Endothelial cell of umbilical vein (primary cell): ENCODE results near the gene GDF3. TPM values are rescaled to one million over a fixed set of nuclear protein-coding genes. Genes with fewer than 3 reads are reported as not detected.

Experiments
- BruUV-seq: library from RNA; stranded (reverse); fragments of 400-500 nt; replicated peaks from 2 replicates; lab custom pipeline; 2021; lab: Mats Ljungman, UMichigan
- CTCF ChIA-PET: fragments of 300-600, 350-600 bp; sonication (Branson Sonifier 250); formaldehyde crosslinking; loops from one replicate; lab custom pipeline; 2021; ENCODE audit warnings: antibody characterized with exemption, inconsistent platforms; lab: Charles Lee
- POLR2A ChIA-PET: fragments of 300-600, 350-600 bp; sonication (Branson Sonifier 250); formaldehyde crosslinking; loops from one replicate; lab custom pipeline; 2021; ENCODE audit warnings: antibody characterized with exemption, inconsistent platforms; lab: Charles Lee
- DNase-seq: peaks from one replicate; pipeline ENCODE4 v3.0.0-alpha.2; 2011; ENCODE audit warnings: low read depth, low spot score
- FAIRE-seq: peaks from 2 replicates; lab custom pipeline; 2011; peaks lifted over from hg19 to GRCh38; lab: Jason Lieb, UNC
- H2AFZ ChIP-seq: 2 replicates; pipeline ENCODE4 v1.6.0; 2012; ENCODE audit warnings: low read depth, low read length, control low read depth, inconsistent platforms
- H3K27ac ChIP-seq: 2 replicates; pipeline ENCODE4 v1.5.1; 2011; ENCODE audit warnings: low read depth, mild to moderate bottlenecking, control low read depth, low read length, moderate library complexity; ENCODE audit not compliant: insufficient read depth
- H3K27me3 ChIP-seq, 2 experiments: 2 replicates each; pipeline versions ENCODE4 v1.6.0 to v1.6.1; 2011; ENCODE audit warnings: low read length in 2 of 2, mixed read lengths in 1 of 2; ENCODE audit not compliant: control insufficient read depth in 2 of 2, insufficient read depth in 2 of 2
- H3K36me3 ChIP-seq, 2 experiments: 2 replicates in 1 of 2; 3 replicates in 1 of 2; pipeline ENCODE4 v1.5.1; 2011; ENCODE audit warnings: low read length in 2 of 2, mild to moderate bottlenecking in 1 of 2, moderate library complexity in 1 of 2; ENCODE audit not compliant: control insufficient read depth in 2 of 2, insufficient read depth in 2 of 2; ENCODE audit errors: extremely low read depth in 1 of 2
- H3K4me1 ChIP-seq: 3 replicates; pipeline ENCODE4 v1.5.1; 2011; ENCODE audit warnings: mild to moderate bottlenecking, low read length; ENCODE audit not compliant: control insufficient read depth, insufficient read depth; ENCODE audit errors: extremely low read depth
- H3K4me2 ChIP-seq: 2 replicates; pipeline ENCODE4 v1.6.1; 2011; ENCODE audit warnings: low read length, control low read depth, mixed read lengths; ENCODE audit not compliant: insufficient read depth
- H3K4me3 ChIP-seq, 3 experiments: fragments of 200-600 bp in 1 of 3; sonication (generic), shearing (Covaris generic) in 1 of 3; replicated peaks in 1 of 3; 2 replicates each; pipeline ENCODE4 v1.5.1; 2011 to 2016; ENCODE audit warnings: control low read depth in 3 of 3, low read length in 3 of 3, mild to moderate bottlenecking in 2 of 3, inconsistent platforms in 1 of 3, low read depth in 1 of 3, moderate library complexity in 1 of 3; ENCODE audit not compliant: insufficient read depth in 1 of 3
- H3K79me2 ChIP-seq: 2 replicates; pipeline ENCODE4 v1.6.0; 2012; ENCODE audit warnings: low read length, inconsistent platforms; ENCODE audit not compliant: control insufficient read depth, insufficient read depth
- H3K9ac ChIP-seq: replicated peaks from 2 replicates; pipeline ENCODE3; 2011; ENCODE audit warnings: low read length, control low read depth; ENCODE audit not compliant: insufficient read depth; ENCODE audit errors: extremely low read depth
- H3K9me1 ChIP-seq: replicated peaks from 3 replicates; pipeline ENCODE4 v1.6.0; 2011; ENCODE audit warnings: mild to moderate bottlenecking, low read length; ENCODE audit not compliant: control insufficient read depth, insufficient read depth; ENCODE audit errors: extremely low read depth
- H3K9me3 ChIP-seq: replicated peaks from 2 replicates; pipeline ENCODE4 v1.5.1; 2012; ENCODE audit warnings: low read length, inconsistent platforms; ENCODE audit not compliant: control insufficient read depth, insufficient read depth
- H4K20me1 ChIP-seq: replicated peaks from 2 replicates; pipeline ENCODE3; 2011; ENCODE audit warnings: mild to moderate bottlenecking, low read length; ENCODE audit not compliant: control insufficient read depth, insufficient read depth; ENCODE audit errors: extremely low read depth
- FOS ChIP-seq: IDR thresholded peaks from 2 replicates; pipeline ENCODE4 v1.6.1; 2011; ENCODE audit warnings: mild to moderate bottlenecking, low read length, moderate library complexity, borderline replicate concordance; ENCODE audit not compliant: insufficient read depth
- POLR2AphosphoS5 ChIP-seq: IDR thresholded peaks from 2 replicates; pipeline ENCODE4 v1.6.1; 2012; ENCODE audit warnings: low read depth, mild to moderate bottlenecking, control low read depth, low read length, moderate library complexity; ENCODE audit not compliant: insufficient read depth
- dilution Hi-C: fragments of 300-500 bp; cut with MboI; formaldehyde crosslinking; loops from one replicate; pipeline ENCODE4 v1.15.0; 2019; ENCODE audit warnings: low sequenced_read_pairs; ENCODE audit not compliant: extremely low pct_ligation_motif_present
- intact Hi-C: fragments of 100-400 bp; cut with micrococcal nuclease; formaldehyde crosslinking; loops from one replicate; pipeline ENCODE4 v1.10.0; 2022
- polyA plus RNA-seq, 4 experiments: library from polyadenylated mRNA; depleted of rRNA in 3 of 4; stranded (reverse) in 3 of 4; unstranded in 1 of 4; fragments of >200 nt; gene quantifications; 2 replicates each; pipeline versions ENCODE4 v1.2.1 to v1.2.3, GENCODE V29; 2011 to 2012; ENCODE audit warnings: missing spikeins in 1 of 4
- total RNA-seq: library from RNA; stranded (reverse); gene quantifications from 2 replicates; pipeline ENCODE4 v1.2.3, GENCODE V29; 2021
- TF ChIP-seq, protein P1 (sequence below): IDR thresholded peaks from 2 replicates; pipeline ENCODE4 v1.6.1; 2011; ENCODE audit not compliant: insufficient read depth, insufficient read length
- TF ChIP-seq, protein P2 (sequence below), 2 donors: IDR thresholded peaks; 1 replicate in 1 of 2; 2 replicates in 1 of 2; pipeline ENCODE4 v1.5.1; 2011; ENCODE audit warnings: low read length in 2 of 2, mild to moderate bottlenecking in 2 of 2, moderate library complexity in 2 of 2, control low read depth in 1 of 2, inconsistent platforms in 1 of 2, low read depth in 1 of 2; ENCODE audit not compliant: insufficient read depth in 1 of 2; ENCODE audit errors: extremely low read depth in 1 of 2

GDF3 gene
- total and polyA plus RNA-seq, 2 donors (not counting 3 experiments of a cell fraction or from before 2014, with no cell fraction given) = 3.1 to 5.0 TPM

DNA sequence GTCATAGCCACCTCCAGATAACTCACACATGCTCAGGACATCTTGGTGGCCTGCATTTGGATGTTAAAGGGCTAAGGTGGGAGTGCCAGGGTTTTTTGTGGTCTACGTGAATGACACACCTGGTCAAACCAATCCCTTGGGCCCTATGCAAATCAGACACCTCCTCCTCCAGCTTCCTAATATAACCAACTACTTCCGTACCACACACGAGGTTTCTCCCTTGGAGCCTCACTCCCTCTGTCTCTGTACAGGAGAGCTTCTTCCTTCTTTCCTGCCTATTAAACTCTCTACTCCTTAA, 49.4 kb downstream of the GDF3 start:
- H3K27me3 ChIP-seq = no peaks in the 10 kb centered on the region
- no peak overlapping the region for H2AFZ ChIP-seq
- no TSS peak for BruUV-seq
- dilution Hi-C loops = no loop called here
- ChIA-PET POLR2A (no interaction called here), CTCF (no interaction called here)
- H3K9me3 ChIP-seq = no peaks in the 10 kb centered on the region
- no peak overlapping the region for H3K27ac ChIP-seq
- FAIRE-seq (no peak), DNase-seq (no peak)
- H4K20me1 ChIP-seq = no peaks in the 10 kb centered on the region
- TF ChIP-seq, protein P1, sequence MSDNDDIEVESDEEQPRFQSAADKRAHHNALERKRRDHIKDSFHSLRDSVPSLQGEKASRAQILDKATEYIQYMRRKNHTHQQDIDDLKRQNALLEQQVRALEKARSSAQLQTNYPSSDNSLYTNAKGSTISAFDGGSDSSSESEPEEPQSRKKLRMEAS = no peak
- TF ChIP-seq FOS (no peak), POLR2AphosphoS5 (no peak)
- TF ChIP-seq, protein P2, sequence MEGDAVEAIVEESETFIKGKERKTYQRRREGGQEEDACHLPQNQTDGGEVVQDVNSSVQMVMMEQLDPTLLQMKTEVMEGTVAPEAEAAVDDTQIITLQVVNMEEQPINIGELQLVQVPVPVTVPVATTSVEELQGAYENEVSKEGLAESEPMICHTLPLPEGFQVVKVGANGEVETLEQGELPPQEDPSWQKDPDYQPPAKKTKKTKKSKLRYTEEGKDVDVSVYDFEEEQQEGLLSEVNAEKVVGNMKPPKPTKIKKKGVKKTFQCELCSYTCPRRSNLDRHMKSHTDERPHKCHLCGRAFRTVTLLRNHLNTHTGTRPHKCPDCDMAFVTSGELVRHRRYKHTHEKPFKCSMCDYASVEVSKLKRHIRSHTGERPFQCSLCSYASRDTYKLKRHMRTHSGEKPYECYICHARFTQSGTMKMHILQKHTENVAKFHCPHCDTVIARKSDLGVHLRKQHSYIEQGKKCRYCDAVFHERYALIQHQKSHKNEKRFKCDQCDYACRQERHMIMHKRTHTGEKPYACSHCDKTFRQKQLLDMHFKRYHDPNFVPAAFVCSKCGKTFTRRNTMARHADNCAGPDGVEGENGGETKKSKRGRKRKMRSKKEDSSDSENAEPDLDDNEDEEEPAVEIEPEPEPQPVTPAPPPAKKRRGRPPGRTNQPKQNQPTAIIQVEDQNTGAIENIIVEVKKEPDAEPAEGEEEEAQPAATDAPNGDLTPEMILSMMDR (IDR thresholded peaks at IDR 0.05; ENCODE audit: extremely low read depth in 1 of 2, insufficient read depth in 1 of 2, low read depth in 1 of 2, low read length in 2 of 2) = no peak
- no peak overlapping the region for H3K9ac ChIP-seq
- no peak overlapping the region for H3K4me3 ChIP-seq
- H3K79me2 ChIP-seq = no peaks in the 10 kb centered on the region
- no peaks in the 10 kb centered on the region for H3K36me3 ChIP-seq
- H3K4me2 ChIP-seq = no peak overlapping the region
- H3K9me1 ChIP-seq = no peaks in the 10 kb centered on the region
- intact Hi-C loops = no loop called here
- H3K4me1 ChIP-seq = no peaks in the 10 kb centered on the region
